Right atrium auricular region (tissue), 2 donors: ENCODE results near the gene EYA2. TPM values are rescaled to one million over a fixed set of nuclear protein-coding genes. Genes with fewer than 3 reads are reported as not detected.

Experiments
- DNase-seq: peaks from one replicate; pipeline ENCODE4 v3.0.0-alpha.2; 2019; ENCODE audit warnings: low spot score
- H3K27ac ChIP-seq, 2 donors: fragments of 200-600 bp; sonication (generic); 1 replicate in 1 of 2; 2 replicates in 1 of 2; pipeline ENCODE4 v1.5.1; 2016 to 2019
- H3K27me3 ChIP-seq, 2 donors: fragments of 200-600 bp; sonication (generic); one replicate each; pipeline versions ENCODE4 v1.5.1 to v1.6.0; 2017 to 2019
- H3K36me3 ChIP-seq: fragments of 200-600 bp; sonication (generic); one replicate; pipeline ENCODE4 v1.5.1; 2016
- H3K4me1 ChIP-seq, 2 donors: fragments of 200-600 bp; sonication (generic); one replicate each; pipeline versions ENCODE4 v1.5.1 to v1.6.0; 2017 to 2019
- H3K4me3 ChIP-seq, 2 donors: fragments of 200-600 bp; sonication (generic); 1 replicate in 1 of 2; 2 replicates in 1 of 2; pipeline ENCODE4 v1.5.1; 2017 to 2019; ENCODE audit warnings: mild to moderate bottlenecking in 1 of 2, moderate library complexity in 1 of 2
- H3K9me3 ChIP-seq, 2 donors: fragments of 200-600 bp; sonication (generic); one replicate each; pipeline ENCODE4 v1.5.1; 2019
- total RNA-seq, 2 donors: library from RNA; depleted of rRNA; stranded (reverse); fragments of >200 nt; gene quantifications; one replicate each; pipeline ENCODE4 v1.1.0, GENCODE V29; 2016
- TF ChIP-seq, protein P1 (sequence below), 2 donors: fragments of 200-600 bp; sonication (generic); IDR thresholded peaks; one replicate each; pipeline ENCODE4 v1.5.1; 2019; ENCODE audit warnings: antibody characterized with exemption in 2 of 2

The EYA2 gene
- total RNA-seq, 2 donors from 2014 or later = 0.30 to 2.6 TPM

DNA sequence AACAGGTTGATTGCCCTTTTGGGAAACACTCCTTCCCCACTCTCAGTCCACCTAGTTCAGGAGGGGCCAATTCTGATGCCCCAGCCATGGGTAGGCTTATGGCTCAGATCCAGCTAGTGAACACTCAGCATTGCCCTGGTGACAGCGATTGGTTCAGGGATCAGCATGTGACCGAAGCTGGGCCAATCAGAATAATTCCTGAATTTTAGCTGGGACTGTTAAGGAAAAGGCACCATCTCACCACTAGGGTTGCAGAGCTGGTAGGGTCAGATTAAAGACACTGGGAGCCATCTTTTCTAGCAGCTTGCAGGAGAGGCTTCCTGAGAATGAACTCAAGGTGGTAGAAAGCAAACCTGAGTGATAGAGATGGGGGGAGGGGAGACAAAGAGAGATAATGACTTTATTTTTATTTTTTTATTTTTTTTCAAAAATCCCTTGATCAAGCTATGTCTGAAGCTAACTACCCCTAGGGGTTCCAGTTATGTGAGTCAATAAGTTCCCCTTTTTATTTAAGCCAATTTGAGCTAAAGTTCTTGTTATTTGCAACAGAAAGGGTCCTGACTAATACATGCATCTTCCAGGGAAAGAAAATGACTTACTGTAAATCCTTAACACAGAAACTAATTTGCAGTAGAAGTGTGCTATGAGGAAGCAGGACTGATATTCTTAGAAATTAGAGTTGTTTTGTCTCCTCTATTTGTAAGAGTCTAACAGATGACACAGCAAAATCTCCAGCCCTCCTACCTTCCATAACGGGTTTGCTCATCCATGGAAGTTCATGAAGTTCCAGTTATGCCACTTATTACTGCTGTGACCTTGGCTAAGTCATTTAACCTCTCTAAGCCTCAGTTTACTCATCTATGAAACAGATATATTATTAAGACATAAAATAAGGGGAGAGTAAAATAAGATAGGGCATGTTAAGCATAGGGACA lies 44.7 kb downstream of the EYA2 start:
- TF ChIP-seq, protein P1, sequence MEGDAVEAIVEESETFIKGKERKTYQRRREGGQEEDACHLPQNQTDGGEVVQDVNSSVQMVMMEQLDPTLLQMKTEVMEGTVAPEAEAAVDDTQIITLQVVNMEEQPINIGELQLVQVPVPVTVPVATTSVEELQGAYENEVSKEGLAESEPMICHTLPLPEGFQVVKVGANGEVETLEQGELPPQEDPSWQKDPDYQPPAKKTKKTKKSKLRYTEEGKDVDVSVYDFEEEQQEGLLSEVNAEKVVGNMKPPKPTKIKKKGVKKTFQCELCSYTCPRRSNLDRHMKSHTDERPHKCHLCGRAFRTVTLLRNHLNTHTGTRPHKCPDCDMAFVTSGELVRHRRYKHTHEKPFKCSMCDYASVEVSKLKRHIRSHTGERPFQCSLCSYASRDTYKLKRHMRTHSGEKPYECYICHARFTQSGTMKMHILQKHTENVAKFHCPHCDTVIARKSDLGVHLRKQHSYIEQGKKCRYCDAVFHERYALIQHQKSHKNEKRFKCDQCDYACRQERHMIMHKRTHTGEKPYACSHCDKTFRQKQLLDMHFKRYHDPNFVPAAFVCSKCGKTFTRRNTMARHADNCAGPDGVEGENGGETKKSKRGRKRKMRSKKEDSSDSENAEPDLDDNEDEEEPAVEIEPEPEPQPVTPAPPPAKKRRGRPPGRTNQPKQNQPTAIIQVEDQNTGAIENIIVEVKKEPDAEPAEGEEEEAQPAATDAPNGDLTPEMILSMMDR (IDR thresholded peaks at IDR 0.05) = no peak
- no peak overlapping the region for H3K4me3 ChIP-seq
- DNase-seq = no peak
- H3K27me3 ChIP-seq = no peaks in the 10 kb centered on the region
- no peaks in the 10 kb centered on the region for H3K9me3 ChIP-seq
- H3K36me3 ChIP-seq = no peaks in the 10 kb centered on the region
- no peak overlapping the region for H3K27ac ChIP-seq
- no peaks in the 10 kb centered on the region for H3K4me1 ChIP-seq

DNA sequence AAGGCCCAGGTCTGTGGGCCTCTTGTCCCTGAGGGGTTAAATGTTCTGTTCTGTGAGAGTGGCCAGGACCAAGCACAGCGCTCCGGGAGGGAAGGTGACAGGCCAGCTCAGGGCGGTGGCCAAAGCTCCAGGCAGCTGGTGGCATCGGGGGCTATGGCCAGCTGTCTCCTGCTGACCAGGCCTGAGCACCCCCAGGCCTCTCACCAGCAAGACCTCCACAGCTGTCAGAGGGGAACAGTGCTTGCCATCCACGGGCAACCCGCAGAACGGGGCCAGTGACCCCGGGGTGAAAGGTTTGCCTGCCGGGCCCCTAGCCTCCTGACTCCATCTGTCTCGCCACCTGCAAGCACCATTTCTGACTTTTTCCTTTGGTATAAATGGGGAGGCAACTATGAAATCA lies 46.0 kb downstream of the EYA2 start:
- Histone ChIP-seq H3K27ac (no peak overlapping the region), H3K27me3 (no peaks in the 10 kb centered on the region), H3K4me1 (no peaks in the 10 kb centered on the region), H3K4me3 (no peak overlapping the region), H3K9me3 (no peaks in the 10 kb centered on the region), H3K36me3 (no peaks in the 10 kb centered on the region)
- no peak for DNase-seq
- TF ChIP-seq, protein P1 (IDR thresholded peaks at IDR 0.05) = no peak

DNA sequence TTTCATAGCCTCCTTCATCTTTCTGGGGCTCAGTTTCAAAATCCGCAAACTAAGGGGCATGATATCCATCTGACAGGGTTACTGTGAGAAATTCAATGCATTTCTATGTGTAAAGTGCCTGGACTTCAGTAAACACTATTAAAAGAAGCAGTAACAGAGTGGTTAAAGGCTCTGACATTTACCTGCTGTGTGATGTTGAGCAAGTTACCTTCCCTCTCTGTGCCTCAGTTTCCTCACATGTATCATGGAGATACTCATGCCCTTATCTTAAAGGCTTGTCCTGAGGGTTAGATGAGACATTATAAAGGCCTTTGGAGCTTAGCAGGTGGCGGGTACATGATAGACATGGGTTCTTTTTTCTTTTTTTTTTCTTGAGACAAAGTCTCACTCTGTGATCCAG lies 46.8 kb downstream of the EYA2 start:
- no peaks in the 10 kb centered on the region for H3K4me1 ChIP-seq
- no peak overlapping the region for H3K27ac ChIP-seq
- no peaks in the 10 kb centered on the region for H3K36me3 ChIP-seq
- TF ChIP-seq, protein P1 (IDR thresholded peaks at IDR 0.05) = no peak
- H3K27me3 ChIP-seq = no peaks in the 10 kb centered on the region
- H3K4me3 ChIP-seq = no peak overlapping the region
- no peaks in the 10 kb centered on the region for H3K9me3 ChIP-seq
- DNase-seq = no peak

GRCh38 chr20:46943861-46944591 lies 49.4 kb downstream of the EYA2 start:
- H3K27me3 ChIP-seq = no peaks in the 10 kb centered on the region
- no peak for DNase-seq
- no peaks in the 10 kb centered on the region for H3K36me3 ChIP-seq
- TF ChIP-seq, protein P1 (IDR thresholded peaks at IDR 0.05) = no peak
- no peaks in the 10 kb centered on the region for H3K9me3 ChIP-seq
- H3K4me3 ChIP-seq = no peak overlapping the region
- no peaks in the 10 kb centered on the region for H3K4me1 ChIP-seq
- H3K27ac ChIP-seq = no peak overlapping the region

- H3K4me3 ChIP-seq = no peak overlapping the region
- no peaks in the 10 kb centered on the region for H3K4me1 ChIP-seq
- H3K9me3 ChIP-seq = no peaks in the 10 kb centered on the region
- no peak for DNase-seq
- H3K27me3 ChIP-seq = no peaks in the 10 kb centered on the region
- TF ChIP-seq, protein P1 (IDR thresholded peaks at IDR 0.05) = no peak
- no peak overlapping the region for H3K27ac ChIP-seq
- no peaks in the 10 kb centered on the region for H3K36me3 ChIP-seq
These were observed 50.8 kb downstream of the EYA2 start for GRCh38 chr20:46945465-46945864.
